ENCODE results near the gene ZIM2. TPM values are rescaled to one million over a fixed set of nuclear protein-coding genes. Genes with fewer than 3 reads are reported as not detected.

Gene ZIM2
- total and polyA plus RNA-seq, 2 of the 4 experiments (the other 2 are of a cell fraction) = not detected

- Histone ChIP-seq H3K27me3 (ENCODE audit: control insufficient read depth, insufficient read depth, low read length) (no peaks in the 10 kb centered on the region), H4K91ac (ENCODE audit: insufficient read depth, low read depth, low read length) (no peak overlapping the region), H3K4me3 (ENCODE audit: insufficient read depth, low read depth, low read length) (no peak overlapping the region), H3K4ac (ENCODE audit: low read depth, low read length) (no peak overlapping the region), H2BK15ac (ENCODE audit: low read depth, low read length) (no peak overlapping the region), H4K8ac (ENCODE audit: low read depth in 2 of 2, low read length in 2 of 2) (no peak overlapping the region), H3K4me2 (ENCODE audit: low read depth, low read length) (no peak overlapping the region), H2BK120ac (ENCODE audit: low read depth, low read length) (no peak overlapping the region), H4K20me1 (ENCODE audit: insufficient read depth, low read length) (no peaks in the 10 kb centered on the region), H4K5ac (ENCODE audit: low read depth, low read length) (no peak overlapping the region), H2BK20ac (ENCODE audit: low read depth, low read length) (no peak overlapping the region), H3K56ac (ENCODE audit: extremely low read depth, insufficient read depth, low read length) (no peak overlapping the region), H2BK5ac (ENCODE audit: low read depth, low read length, poor library complexity, severe bottlenecking) (no peak overlapping the region), H3K4me1 (ENCODE audit: control insufficient read depth, insufficient read depth, low read length) (no peaks in the 10 kb centered on the region), H3K18ac (ENCODE audit: low read depth, low read length) (no peak overlapping the region), H2AK9ac (replicated peaks; ENCODE audit: low read depth, low read length, poor library complexity) (no peak overlapping the region), H3K9ac (ENCODE audit: low read depth, low read length) (no peak overlapping the region), H3K27ac (ENCODE audit: insufficient read depth, low read length) (no peak overlapping the region), H3K79me1 (ENCODE audit: low read depth in 1 of 2, low read length in 2 of 2) (no peaks in the 10 kb centered on the region), H2AK5ac (ENCODE audit: low read depth, low read length) (no peak overlapping the region), H3K9me1 (ENCODE audit: insufficient read depth, low read length) (no peaks in the 10 kb centered on the region), H3K36me3 (ENCODE audit: control insufficient read depth, insufficient read depth, low read length) (no peaks in the 10 kb centered on the region), H3K9me3 (ENCODE audit: control insufficient read depth, insufficient read depth, low read length) (peaks cover 46% of the 10 kb centered on the region), H3K14ac (replicated peaks; ENCODE audit: low read depth, low read length) (no peak overlapping the region), H3K23ac (ENCODE audit: low read depth, low read length) (no peak overlapping the region), H2AFZ (replicated peaks; ENCODE audit: low read length, poor library complexity) (no peak overlapping the region)
- 62% methylated on average over 10 of the region's 19 CpGs; no CpG with 5 or more reads in 1 of the 2 experiments for WGBS, 2 experiments (ENCODE audit: extremely low coverage in 2 of 2, insufficient read length in 1 of 2)
- ATAC-seq (ENCODE audit: low read depth) (no peak), DNase-seq (no peak)
- intact Hi-C loops (cut with micrococcal nuclease) (no loop called here), in situ Hi-C loops (cut with MboI; ENCODE audit: low sequenced_read_pairs) (no loop called here), dilution Hi-C loops (cut with HindIII; ENCODE audit: low sequenced_read_pairs, unreplicated experiment) (no loop called here)
- ChIA-PET POLR2A (ENCODE audit: unreplicated experiment) (no interaction called here), CTCF (no interaction called here)
- BruUV-seq (replicated peaks) = no TSS peak
- TF ChIP-seq CTCF (conservative IDR thresholded peaks at IDR 0.05; ENCODE audit: low read depth, low read length) = no peak
- TF ChIP-seq CEBPB (IDR thresholded peaks at IDR 0.05; ENCODE audit: low read depth, low read length) = no peak
- no peak for TF ChIP-seq RCOR1 (IDR thresholded peaks at IDR 0.05; ENCODE audit: insufficient replicate concordance, low read length)
- TF ChIP-seq MXI1 (IDR thresholded peaks at IDR 0.05; ENCODE audit: borderline replicate concordance, low read depth, low read length) = no peak
- TF ChIP-seq POLR2A (IDR thresholded peaks at IDR 0.05; ENCODE audit: low read depth, low read length) = no peak
These were observed 36.7 kb upstream of the ZIM2 start for GRCh38 chr19:56877069-56877715.

Measured in IMR-90 (cell line).